Mesenchymal stem cell (in vitro differentiated cells and primary cell): Measurements from ENCODE around the gene SPDYA.

Experiments
- DNase-seq: peaks from one replicate; pipeline ENCODE4 v3.0.0-alpha.2; 2013
- H2AFZ ChIP-seq: one replicate; pipeline ENCODE4 v1.6.1; 2013; ENCODE audit warnings: low read depth, mild to moderate bottlenecking, control low read depth, inconsistent platforms, low read length, moderate library complexity
- H2AK5ac ChIP-seq: 2 replicates; pipeline ENCODE4 v1.6.1; 2013; ENCODE audit warnings: low read length, moderate library complexity, mild to moderate bottlenecking, inconsistent platforms; ENCODE audit not compliant: severe bottlenecking
- H2BK120ac ChIP-seq: one replicate; pipeline ENCODE4 v1.6.1; 2013; ENCODE audit warnings: low read depth, mild to moderate bottlenecking, inconsistent platforms, low read length, moderate library complexity
- H2BK12ac ChIP-seq, 2 experiments: one replicate each; pipeline ENCODE4 v1.6.1; 2013; ENCODE audit warnings: inconsistent platforms in 2 of 2, low read length in 2 of 2, mild to moderate bottlenecking in 2 of 2, moderate library complexity in 2 of 2, control low read depth in 1 of 2
- H2BK15ac ChIP-seq: one replicate; pipeline ENCODE4 v1.6.1; 2013; ENCODE audit warnings: mild to moderate bottlenecking, low read depth, inconsistent platforms; ENCODE audit not compliant: poor library complexity, severe bottlenecking
- H2BK5ac ChIP-seq: 2 replicates; pipeline ENCODE4 v1.6.1; 2013; ENCODE audit warnings: low read depth, mild to moderate bottlenecking, low read length, control low read depth, inconsistent platforms; ENCODE audit not compliant: poor library complexity, severe bottlenecking
- H3K14ac ChIP-seq, 2 experiments: one replicate each; pipeline ENCODE4 v1.6.1; 2013; ENCODE audit warnings: inconsistent platforms in 2 of 2, low read length in 2 of 2, control low read depth in 1 of 2, mild to moderate bottlenecking in 1 of 2, moderate library complexity in 1 of 2
- H3K18ac ChIP-seq, 2 experiments: one replicate each; pipeline ENCODE4 v1.6.1; 2013; ENCODE audit warnings: inconsistent platforms in 2 of 2, low read length in 2 of 2, control low read depth in 1 of 2, low read depth in 1 of 2, mild to moderate bottlenecking in 1 of 2
- H3K23ac ChIP-seq, 2 experiments: one replicate each; pipeline ENCODE4 v1.6.1; 2013; ENCODE audit warnings: inconsistent platforms in 2 of 2, low read length in 2 of 2, mild to moderate bottlenecking in 2 of 2, moderate library complexity in 2 of 2, control low read depth in 1 of 2
- H3K27ac ChIP-seq: 2 replicates; pipeline ENCODE4 v1.5.1; 2013; ENCODE audit warnings: mild to moderate bottlenecking, moderate library complexity, low read length, control low read depth, inconsistent platforms; ENCODE audit not compliant: poor library complexity, severe bottlenecking
- H3K27me3 ChIP-seq, 2 experiments: 2 replicates each; pipeline versions ENCODE4 v1.6.1 to v1.7.0; 2013; ENCODE audit warnings: low read length in 2 of 2, mild to moderate bottlenecking in 2 of 2, moderate library complexity in 2 of 2, control low read depth in 1 of 2, inconsistent platforms in 1 of 2; ENCODE audit not compliant: control insufficient read depth in 1 of 2, insufficient read depth in 1 of 2
- H3K36me3 ChIP-seq, 2 experiments: 2 replicates each; pipeline versions ENCODE4 v1.6.1 to v1.7.0; 2013; ENCODE audit warnings: low read length in 2 of 2, control low read depth in 1 of 2, inconsistent platforms in 1 of 2, low read depth in 1 of 2, mild to moderate bottlenecking in 1 of 2; ENCODE audit not compliant: insufficient read depth in 2 of 2, control insufficient read depth in 1 of 2
- H3K4ac ChIP-seq, 2 experiments: one replicate each; pipeline ENCODE4 v1.6.1; 2013; ENCODE audit warnings: inconsistent platforms in 2 of 2, low read length in 2 of 2, mild to moderate bottlenecking in 2 of 2, moderate library complexity in 2 of 2, control low read depth in 1 of 2, low read depth in 1 of 2
- H3K4me1 ChIP-seq: 2 replicates; pipeline ENCODE4 v1.6.1; 2013; ENCODE audit warnings: low read depth, low read length, control low read depth; ENCODE audit not compliant: control insufficient read depth, insufficient read depth
- H3K4me2 ChIP-seq: 2 replicates; pipeline ENCODE4 v1.6.1; 2013; ENCODE audit warnings: low read length, mild to moderate bottlenecking, inconsistent platforms; ENCODE audit not compliant: poor library complexity, severe bottlenecking
- H3K4me3 ChIP-seq, 2 experiments: 2 replicates each; pipeline versions ENCODE4 v1.5.1 to v1.7.0; 2013; ENCODE audit warnings: low read length in 2 of 2, mild to moderate bottlenecking in 2 of 2, control low read depth in 1 of 2, low read depth in 1 of 2; ENCODE audit not compliant: insufficient read depth in 1 of 2
- H3K79me1 ChIP-seq: replicated peaks from 2 replicates; pipeline ENCODE4 v1.6.1; 2013; ENCODE audit warnings: mild to moderate bottlenecking, control low read depth, low read length, inconsistent platforms; ENCODE audit not compliant: poor library complexity, severe bottlenecking
- H3K9ac ChIP-seq: 2 replicates; pipeline ENCODE4 v1.7.0; 2013; ENCODE audit warnings: mild to moderate bottlenecking, low read length, moderate library complexity
- H3K9me3 ChIP-seq: 2 replicates; pipeline ENCODE4 v1.7.0; 2013; ENCODE audit warnings: mild to moderate bottlenecking, low read length; ENCODE audit not compliant: control insufficient read depth
- H4K8ac ChIP-seq: one replicate; pipeline ENCODE4 v1.6.1; 2013; ENCODE audit warnings: inconsistent platforms, mild to moderate bottlenecking, low read length, moderate library complexity
- H4K91ac ChIP-seq: one replicate; pipeline ENCODE4 v1.6.1; 2013; ENCODE audit warnings: mild to moderate bottlenecking, low read length, inconsistent platforms
- WGBS: methylation state at CpG from one replicate; pipeline ENCODE4 v1.1.7; 2013; ENCODE audit warnings: mixed read lengths; 5-methylcytosine and 5-hydroxymethylcytosine counted together

SPDYA gene

GRCh38 chr2:28822036-28822435 lies 11.4 kb downstream of the SPDYA start:
- Histone ChIP-seq H2BK12ac (no peak overlapping the region), H3K4me1 (no peaks in the 10 kb centered on the region), H3K27me3 (no peaks in the 10 kb centered on the region), H2BK120ac (no peak overlapping the region), H3K4me3 (no peak overlapping the region), H3K79me1 (no peaks in the 10 kb centered on the region), H3K23ac (no peak overlapping the region), H2AK5ac (no peak overlapping the region), H3K27ac (no peak overlapping the region), H2BK15ac (no peak overlapping the region), H3K9ac (no peak overlapping the region), H3K14ac (no peak overlapping the region), H3K18ac (no peak overlapping the region), H4K91ac (no peak overlapping the region), H2AFZ (no peak overlapping the region), H3K4ac (no peak overlapping the region), H2BK5ac (no peak overlapping the region), H3K9me3 (no peaks in the 10 kb centered on the region), H3K36me3 (no peaks in the 10 kb centered on the region), H3K4me2 (no peak overlapping the region), H4K8ac (no peak overlapping the region)
- DNase-seq, result no peak

GRCh38 chr2:28824207-28824606 lies 13.6 kb downstream of the SPDYA start:
- Histone ChIP-seq H2BK120ac (no peak overlapping the region), H2AK5ac (no peak overlapping the region), H2BK5ac (no peak overlapping the region), H3K4me1 (no peaks in the 10 kb centered on the region), H4K8ac (no peak overlapping the region), H3K79me1 (no peaks in the 10 kb centered on the region), H3K9ac (no peak overlapping the region), H2BK15ac (no peak overlapping the region), H3K27me3 (no peaks in the 10 kb centered on the region), H3K18ac (no peak overlapping the region), H3K36me3 (no peaks in the 10 kb centered on the region), H2BK12ac (no peak overlapping the region), H2AFZ (no peak overlapping the region), H3K14ac (no peak overlapping the region), H3K23ac (no peak overlapping the region), H3K4me2 (no peak overlapping the region), H3K4ac (no peak overlapping the region), H3K27ac (no peak overlapping the region), H3K9me3 (no peaks in the 10 kb centered on the region), H3K4me3 (no peak overlapping the region), H4K91ac (no peak overlapping the region)
- WGBS, result 93% methylated on average over 2 of the region's 2 CpGs
- DNase-seq, result no peak

- Histone ChIP-seq H3K27me3 (no peaks in the 10 kb centered on the region), H2BK5ac (no peak overlapping the region), H2AK5ac (no peak overlapping the region), H3K36me3 (no peaks in the 10 kb centered on the region), H2BK120ac (no peak overlapping the region), H3K9ac (no peak overlapping the region), H4K91ac (no peak overlapping the region), H3K4me1 (no peaks in the 10 kb centered on the region), H4K8ac (no peak overlapping the region), H3K79me1 (no peaks in the 10 kb centered on the region), H3K23ac (no peak overlapping the region), H3K27ac (no peak overlapping the region), H3K4me2 (no peak overlapping the region), H2AFZ (no peak overlapping the region), H3K9me3 (no peaks in the 10 kb centered on the region), H3K4me3 (no peak overlapping the region), H2BK15ac (no peak overlapping the region), H3K4ac (no peak overlapping the region), H3K18ac (no peak overlapping the region), H2BK12ac (no peak overlapping the region), H3K14ac (no peak overlapping the region)
- DNase-seq, result no peak
Measured at GRCh38 chr2:28824870-28825269, 14.2 kb downstream of the SPDYA start.

- no peak overlapping the region for H4K91ac ChIP-seq
- H3K14ac ChIP-seq, result no peak overlapping the region
- H3K9ac ChIP-seq, result no peak overlapping the region
- H2BK12ac ChIP-seq, result no peak overlapping the region
- no peak overlapping the region for H4K8ac ChIP-seq
- H2BK5ac ChIP-seq, result no peak overlapping the region
- no peak overlapping the region for H2BK120ac ChIP-seq
- no peak overlapping the region for H2AFZ ChIP-seq
- H3K79me1 ChIP-seq, result no peaks in the 10 kb centered on the region
- no peaks in the 10 kb centered on the region for H3K9me3 ChIP-seq
- H3K4me2 ChIP-seq, result no peak overlapping the region
- no peak overlapping the region for H2BK15ac ChIP-seq
- H2AK5ac ChIP-seq, result no peak overlapping the region
- no peak overlapping the region for H3K27ac ChIP-seq
- no peak for DNase-seq
- H3K23ac ChIP-seq, result no peak overlapping the region
- H3K4ac ChIP-seq, result no peak overlapping the region
- H3K36me3 ChIP-seq, result no peaks in the 10 kb centered on the region
- no peaks in the 10 kb centered on the region for H3K4me1 ChIP-seq
- H3K4me3 ChIP-seq, result no peak overlapping the region
- 79% methylated on average over 2 of the region's 2 CpGs for WGBS
- H3K18ac ChIP-seq, result no peak overlapping the region
- H3K27me3 ChIP-seq, result no peaks in the 10 kb centered on the region
Measured at GRCh38 chr2:28828382-28828781, 17.7 kb downstream of the SPDYA start.
